CD14-positive monocyte (primary cell): Measurements from ENCODE around the gene COG2. TPM values are rescaled to one million over a fixed set of nuclear protein-coding genes. Genes with fewer than 3 reads are reported as not detected.

ENCODE experiments used
- DNase-seq, 3 donors: peaks; one replicate each; pipeline ENCODE4 v3.0.0-alpha.2; 2011 to 2022
- H2AFZ ChIP-seq: 2 replicates; pipeline ENCODE4 v1.6.0; 2012; ENCODE audit warnings: mild to moderate bottlenecking, low read depth, low read length, inconsistent platforms; ENCODE audit not compliant: insufficient read depth, poor library complexity, severe bottlenecking
- H3K27ac ChIP-seq, 2 donors: 1 replicate in 1 of 2; 2 replicates in 1 of 2; pipeline ENCODE4 v1.5.1; 2012 to 2013; ENCODE audit warnings: low read length in 2 of 2, control low read depth in 1 of 2, inconsistent platforms in 1 of 2, low read depth in 1 of 2, mild to moderate bottlenecking in 1 of 2
- H3K27me3 ChIP-seq, 2 donors: one replicate each; pipeline versions ENCODE4 v1.6.0 to v1.6.1; 2011 to 2013; ENCODE audit warnings: low read length in 2 of 2; ENCODE audit not compliant: control insufficient read depth in 2 of 2, insufficient read depth in 2 of 2
- H3K36me3 ChIP-seq, 2 donors: replicated peaks in 1 of 2; 1 replicate in 1 of 2; 2 replicates in 1 of 2; pipeline versions ENCODE4 v1.5.1 to v1.6.1; 2012 to 2013; ENCODE audit warnings: low read length in 2 of 2, control low read depth in 1 of 2, inconsistent platforms in 1 of 2, mild to moderate bottlenecking in 1 of 2; ENCODE audit not compliant: insufficient read depth in 2 of 2, control insufficient read depth in 1 of 2
- H3K4me1 ChIP-seq, 2 donors: 1 replicate in 1 of 2; 2 replicates in 1 of 2; pipeline versions ENCODE4 v1.5.1 to v1.6.1; 2012 to 2013; ENCODE audit warnings: low read length in 2 of 2, control low read depth in 1 of 2, inconsistent platforms in 1 of 2, mild to moderate bottlenecking in 1 of 2, moderate library complexity in 1 of 2; ENCODE audit not compliant: insufficient read depth in 2 of 2, control insufficient read depth in 1 of 2
- H3K4me2 ChIP-seq: replicated peaks from 2 replicates; pipeline ENCODE3; 2012; ENCODE audit warnings: low read length, moderate library complexity, mild to moderate bottlenecking; ENCODE audit not compliant: poor library complexity, severe bottlenecking; ENCODE audit errors: extremely low read depth
- H3K4me3 ChIP-seq, 3 experiments: fragments of 200-600 bp in 1 of 3; sonication (generic) in 1 of 3; replicated peaks in 1 of 3; 1 replicate in 2 of 3; 2 replicates in 1 of 3; pipeline ENCODE4 v1.5.1; 2011 to 2013; ENCODE audit warnings: low read length in 3 of 3, mild to moderate bottlenecking in 3 of 3, control low read depth in 2 of 3, low read depth in 2 of 3, inconsistent platforms in 1 of 3, moderate library complexity in 1 of 3
- H3K79me2 ChIP-seq: 2 replicates; pipeline ENCODE4 v1.6.0; 2012; ENCODE audit warnings: mild to moderate bottlenecking, control low read depth, inconsistent platforms, low read length, moderate library complexity; ENCODE audit not compliant: insufficient read depth
- H3K9ac ChIP-seq: 2 replicates; pipeline ENCODE4 v1.6.0; 2017; ENCODE audit warnings: low read length, mild to moderate bottlenecking; ENCODE audit not compliant: insufficient read depth, poor library complexity, severe bottlenecking
- H3K9me3 ChIP-seq, 2 donors: replicated peaks in 1 of 2; 1 replicate in 1 of 2; 2 replicates in 1 of 2; pipeline versions ENCODE4 v1.5.1 to v1.6.1; 2012 to 2013; ENCODE audit warnings: low read length in 2 of 2, control low read depth in 1 of 2; ENCODE audit not compliant: control insufficient read depth in 1 of 2, insufficient read depth in 1 of 2
- H4K20me1 ChIP-seq: 2 replicates; pipeline ENCODE4 v1.6.0; 2012; ENCODE audit warnings: mild to moderate bottlenecking, low read length, control low read depth, moderate library complexity; ENCODE audit not compliant: insufficient read depth
- H3K27ac Mint-ChIP-seq, 7 donors: one replicate each; pipeline ENCODE4 v1.8.0; 2020; ENCODE audit warnings: mild to moderate bottlenecking in 7 of 7, mixed read lengths in 7 of 7, moderate library complexity in 6 of 7, inconsistent platforms in 2 of 7
- H3K27me3 Mint-ChIP-seq, 3 donors: one replicate each; pipeline ENCODE4 v1.8.0; 2021 to 2022; ENCODE audit warnings: low read depth in 3 of 3, mild to moderate bottlenecking in 3 of 3, mixed read lengths in 3 of 3, moderate library complexity in 3 of 3, inconsistent platforms in 1 of 3
- H3K36me3 Mint-ChIP-seq, 2 donors: one replicate each; pipeline ENCODE4 v1.8.0; 2020; ENCODE audit warnings: mixed read lengths in 2 of 2, inconsistent platforms in 1 of 2, mild to moderate bottlenecking in 1 of 2
- H3K4me1 Mint-ChIP-seq: one replicate; pipeline ENCODE4 v1.8.0; 2020; ENCODE audit warnings: mild to moderate bottlenecking, mixed read lengths
- H3K4me3 Mint-ChIP-seq, 2 donors: one replicate each; pipeline ENCODE4 v1.8.0; 2020; ENCODE audit warnings: mild to moderate bottlenecking in 2 of 2, mixed read lengths in 2 of 2, moderate library complexity in 1 of 2
- H3K9me3 Mint-ChIP-seq, 7 donors: one replicate each; pipeline ENCODE4 v1.8.0; 2020 to 2022; ENCODE audit warnings: mixed read lengths in 7 of 7, mild to moderate bottlenecking in 6 of 7, moderate library complexity in 6 of 7, inconsistent platforms in 2 of 7
- WGBS: methylation state at CpG from one replicate; pipeline ENCODE4 v1.1.5; 2013; ENCODE audit warnings: missing lambda C conversion rate; ENCODE audit not compliant: insufficient coverage; 5-methylcytosine and 5-hydroxymethylcytosine counted together
- intact Hi-C, 2 donors: fragments of 100-400 bp; cut with micrococcal nuclease; formaldehyde crosslinking; loops; one replicate each; pipeline versions ENCODE4 v1.15.0 to v1.15.1; 2023
- polyA plus RNA-seq, 3 donors: library from polyadenylated mRNA; depleted of rRNA in 1 of 3; unstranded in 2 of 3; stranded (reverse) in 1 of 3; fragments of 300-500 nt in 2 of 3; fragments of >200 nt in 1 of 3; fragmentation: Illumina TruSeq in 2 of 3; gene quantifications; 1 replicate in 2 of 3; 2 replicates in 1 of 3; pipeline ENCODE4 v1.2.3, GENCODE V29; 2012 to 2021
- TF ChIP-seq, protein P1 (sequence below): fragments of 200-600 bp; IDR thresholded peaks from one replicate; pipeline ENCODE4 v1.8.0; 2022; ENCODE audit warnings: antibody characterized with exemption, mild to moderate bottlenecking

Gene COG2
- polyA plus RNA-seq, 3 donors, result 16.7 to 30.4 (median 24.7) TPM

DNA sequence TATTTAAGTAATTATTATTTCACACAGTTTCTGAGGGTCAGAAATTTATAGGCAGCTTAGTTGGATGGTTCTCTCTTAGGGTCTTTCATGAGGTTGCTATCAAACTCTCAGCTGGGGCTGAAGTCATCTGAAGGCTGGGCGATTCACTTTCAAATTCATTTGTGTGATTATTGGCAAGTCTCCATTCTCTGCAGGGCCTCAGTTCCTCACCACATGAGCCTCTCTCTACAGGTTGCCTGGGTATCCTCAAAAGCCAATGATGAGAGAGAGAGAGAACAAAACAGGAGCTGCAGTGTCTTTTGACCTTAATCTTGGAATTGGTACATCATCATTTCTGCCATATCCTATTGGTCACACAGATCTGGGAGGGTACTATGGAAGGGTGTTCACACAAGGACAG, 29.6 kb upstream of the COG2 start:
- DNase-seq, result no peak
- peaks cover 8 to 24% (median 18%) of the 10 kb centered on the region in 3 donors for H3K27me3 Mint-ChIP-seq
- H3K27ac Mint-ChIP-seq, result no peak overlapping the region
- H3K36me3 Mint-ChIP-seq, result no peaks in the 10 kb centered on the region
- Histone ChIP-seq H2AFZ (no peak overlapping the region), H3K27me3 (peaks cover 7 to 11% of the 10 kb centered on the region in 2 donors), H3K79me2 (no peaks in the 10 kb centered on the region), H3K27ac (no peak overlapping the region), H3K36me3 (no peaks in the 10 kb centered on the region), H3K4me2 (no peak overlapping the region), H3K9me3 (no peaks in the 10 kb centered on the region), H3K9ac (no peak overlapping the region), H3K4me3 (no peak overlapping the region), H3K4me1 (peaks cover 8 to 13% of the 10 kb centered on the region in 2 donors), H4K20me1 (no peaks in the 10 kb centered on the region)
- intact Hi-C loops, result no loop called here
- TF ChIP-seq, protein P1, sequence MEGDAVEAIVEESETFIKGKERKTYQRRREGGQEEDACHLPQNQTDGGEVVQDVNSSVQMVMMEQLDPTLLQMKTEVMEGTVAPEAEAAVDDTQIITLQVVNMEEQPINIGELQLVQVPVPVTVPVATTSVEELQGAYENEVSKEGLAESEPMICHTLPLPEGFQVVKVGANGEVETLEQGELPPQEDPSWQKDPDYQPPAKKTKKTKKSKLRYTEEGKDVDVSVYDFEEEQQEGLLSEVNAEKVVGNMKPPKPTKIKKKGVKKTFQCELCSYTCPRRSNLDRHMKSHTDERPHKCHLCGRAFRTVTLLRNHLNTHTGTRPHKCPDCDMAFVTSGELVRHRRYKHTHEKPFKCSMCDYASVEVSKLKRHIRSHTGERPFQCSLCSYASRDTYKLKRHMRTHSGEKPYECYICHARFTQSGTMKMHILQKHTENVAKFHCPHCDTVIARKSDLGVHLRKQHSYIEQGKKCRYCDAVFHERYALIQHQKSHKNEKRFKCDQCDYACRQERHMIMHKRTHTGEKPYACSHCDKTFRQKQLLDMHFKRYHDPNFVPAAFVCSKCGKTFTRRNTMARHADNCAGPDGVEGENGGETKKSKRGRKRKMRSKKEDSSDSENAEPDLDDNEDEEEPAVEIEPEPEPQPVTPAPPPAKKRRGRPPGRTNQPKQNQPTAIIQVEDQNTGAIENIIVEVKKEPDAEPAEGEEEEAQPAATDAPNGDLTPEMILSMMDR, result no peak
- peaks cover 10% of the 10 kb centered on the region for H3K4me1 Mint-ChIP-seq
- peaks cover 0 to 3% (median 0%) of the 10 kb centered on the region in 7 donors for H3K9me3 Mint-ChIP-seq
- H3K4me3 Mint-ChIP-seq, result no peak overlapping the region
- no CpG with 5 or more reads among the region's 1 CpG for WGBS

DNA sequence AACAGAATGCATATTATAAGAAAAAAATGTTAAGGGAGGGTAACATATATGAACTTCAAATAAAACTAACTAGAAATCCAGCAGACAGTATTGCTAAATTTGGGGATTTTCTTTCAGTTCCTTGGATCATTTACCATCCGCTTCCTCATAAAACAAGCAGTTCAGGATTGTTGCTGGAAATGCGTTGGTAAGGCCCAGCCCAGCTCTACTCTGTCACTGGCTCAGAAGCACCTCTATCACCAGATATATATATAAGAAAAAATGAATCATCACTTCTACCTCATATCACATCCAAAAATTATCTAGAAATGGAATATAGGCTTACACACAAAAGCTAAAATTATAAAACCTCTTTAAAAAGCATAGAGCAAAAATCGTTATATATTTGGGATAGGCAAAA, 28.2 kb upstream of the COG2 start:
- Histone ChIP-seq H3K27me3 (peaks cover 7 to 14% of the 10 kb centered on the region in 2 donors), H3K27ac (no peak overlapping the region), H3K9ac (no peak overlapping the region), H2AFZ (no peak overlapping the region), H3K4me1 (peaks cover 4 to 9% of the 10 kb centered on the region in 2 donors), H3K9me3 (no peaks in the 10 kb centered on the region), H3K4me2 (no peak overlapping the region), H3K4me3 (no peak overlapping the region), H4K20me1 (no peaks in the 10 kb centered on the region), H3K36me3 (no peaks in the 10 kb centered on the region), H3K79me2 (no peaks in the 10 kb centered on the region)
- no CpG with 5 or more reads among the region's 3 CpGs for WGBS
- Mint-ChIP-seq H3K9me3 (peaks cover 0 to 7% (median under 1%) of the 10 kb centered on the region in 7 donors), H3K27ac (no peak overlapping the region), H3K4me3 (peak overlapping the region in 1 of 2 donors; percentile 1), H3K27me3 (peaks cover 9 to 22% (median 21%) of the 10 kb centered on the region in 3 donors), H3K4me1 (peaks cover 5% of the 10 kb centered on the region), H3K36me3 (no peaks in the 10 kb centered on the region)
- TF ChIP-seq, protein P1, result no peak
- no peak for DNase-seq
- intact Hi-C loops, result no loop called here
